ENCODE data around the gene KLF11.
"Not testable (repeated sequence)": the region's sequence is repeated elsewhere in the genome, so short reads cannot be mapped to it uniquely, and the experiment has no call there.

Gene KLF11

DNA sequence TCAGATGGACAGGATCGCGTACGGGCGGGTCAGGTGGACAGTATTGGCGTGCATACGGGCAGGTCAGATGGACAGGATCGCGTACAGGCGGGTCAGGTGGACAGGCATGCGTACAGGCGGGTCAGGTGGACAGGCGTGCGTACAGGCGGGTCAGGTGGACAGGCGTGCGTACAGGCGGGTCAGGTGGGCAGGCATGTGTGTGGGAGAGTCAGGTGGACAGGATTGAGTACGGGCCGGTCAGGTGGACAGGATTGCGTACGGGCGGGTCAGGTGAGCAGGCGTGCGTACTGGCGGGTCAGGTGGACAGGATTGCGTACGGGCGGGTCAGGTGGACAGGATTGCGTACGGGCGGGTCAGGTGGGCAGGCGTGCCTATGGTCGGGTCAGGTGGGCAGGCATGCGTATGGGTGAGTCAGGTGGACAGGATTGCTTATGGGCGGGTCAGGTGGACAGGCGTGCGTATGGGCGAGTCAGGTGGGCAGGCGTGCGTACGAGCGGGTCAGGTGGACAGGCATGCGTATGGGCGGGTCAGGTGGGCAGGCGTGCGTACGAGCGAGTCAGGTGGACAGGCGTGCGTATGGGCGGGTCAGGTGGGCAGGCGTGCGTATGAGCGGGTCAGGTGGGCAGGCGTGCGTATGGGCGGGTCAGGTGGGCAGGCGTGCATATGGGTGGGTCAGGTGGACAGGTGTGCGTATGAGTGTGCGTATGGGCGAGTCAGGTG lies 31.6 kb upstream of the KLF11 start:
- H3K4me3 ChIP-seq (ENCODE audit: low read length, poor library complexity, severe bottlenecking); H3K4me2 ChIP-seq (ENCODE audit: low read depth, low read length, poor library complexity, severe bottlenecking); H3K9me3 ChIP-seq (ENCODE audit: insufficient read depth, low read depth, low read length); H3K4me1 ChIP-seq (ENCODE audit: insufficient read depth, low read length, poor library complexity, severe bottlenecking); H3K9ac ChIP-seq (ENCODE audit: low read depth, low read length, poor library complexity, severe bottlenecking); H4K20me1 ChIP-seq (ENCODE audit: insufficient read depth, low read length, poor library complexity, severe bottlenecking); H3K27me3 ChIP-seq (ENCODE audit: insufficient read depth, low read length, poor library complexity, severe bottlenecking); H2AFZ ChIP-seq (ENCODE audit: low read length); H3K9me2 ChIP-seq (replicated peaks; ENCODE audit: low read depth, low read length); H3K36me3 ChIP-seq (ENCODE audit: insufficient read depth, low read length); H3F3A ChIP-seq (ENCODE audit: low read depth); H3K79me2 ChIP-seq (ENCODE audit: insufficient read depth, low read length): not testable (repeated sequence)

DNA sequence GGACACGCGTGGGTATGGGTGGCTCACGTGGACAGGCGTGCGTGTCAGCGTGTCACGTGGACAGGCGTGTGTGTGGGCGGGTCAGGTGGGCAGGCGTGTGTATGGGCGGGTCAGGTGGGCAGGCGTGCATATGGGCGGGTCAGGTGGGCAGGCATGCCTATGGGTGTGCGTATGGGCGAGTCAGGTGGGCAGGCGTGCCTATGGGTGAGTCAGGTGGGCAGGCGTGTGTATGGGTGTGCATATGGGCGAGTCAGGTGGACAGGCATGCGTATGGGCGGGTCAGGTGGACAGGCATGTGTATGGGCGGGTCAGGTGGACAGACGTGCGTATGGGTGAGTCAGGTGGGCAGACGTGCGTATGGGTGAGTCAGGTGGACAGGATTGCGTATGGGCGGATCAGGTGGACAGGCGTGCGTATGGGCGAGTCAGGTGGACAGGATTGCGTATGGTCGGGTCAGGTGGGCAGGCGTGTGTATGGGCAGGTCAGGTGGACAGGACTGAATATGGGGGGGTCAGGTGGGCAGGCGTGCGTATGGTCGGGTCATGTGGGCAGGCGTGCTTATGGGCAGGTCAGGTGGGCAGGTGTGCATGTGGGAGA lies 30.9 kb upstream of the KLF11 start:
- H3F3A ChIP-seq (ENCODE audit: low read depth); H3K9ac ChIP-seq (ENCODE audit: low read depth, low read length, poor library complexity, severe bottlenecking); H3K36me3 ChIP-seq (ENCODE audit: insufficient read depth, low read length); H3K9me3 ChIP-seq (ENCODE audit: insufficient read depth, low read depth, low read length); H2AFZ ChIP-seq (ENCODE audit: low read length); H3K4me3 ChIP-seq (ENCODE audit: low read length, poor library complexity, severe bottlenecking); H3K4me2 ChIP-seq (ENCODE audit: low read depth, low read length, poor library complexity, severe bottlenecking); H3K4me1 ChIP-seq (ENCODE audit: insufficient read depth, low read length, poor library complexity, severe bottlenecking); H3K79me2 ChIP-seq (ENCODE audit: insufficient read depth, low read length); H4K20me1 ChIP-seq (ENCODE audit: insufficient read depth, low read length, poor library complexity, severe bottlenecking); H3K27me3 ChIP-seq (ENCODE audit: insufficient read depth, low read length, poor library complexity, severe bottlenecking); H3K9me2 ChIP-seq (replicated peaks; ENCODE audit: low read depth, low read length): not testable (repeated sequence)

DNA sequence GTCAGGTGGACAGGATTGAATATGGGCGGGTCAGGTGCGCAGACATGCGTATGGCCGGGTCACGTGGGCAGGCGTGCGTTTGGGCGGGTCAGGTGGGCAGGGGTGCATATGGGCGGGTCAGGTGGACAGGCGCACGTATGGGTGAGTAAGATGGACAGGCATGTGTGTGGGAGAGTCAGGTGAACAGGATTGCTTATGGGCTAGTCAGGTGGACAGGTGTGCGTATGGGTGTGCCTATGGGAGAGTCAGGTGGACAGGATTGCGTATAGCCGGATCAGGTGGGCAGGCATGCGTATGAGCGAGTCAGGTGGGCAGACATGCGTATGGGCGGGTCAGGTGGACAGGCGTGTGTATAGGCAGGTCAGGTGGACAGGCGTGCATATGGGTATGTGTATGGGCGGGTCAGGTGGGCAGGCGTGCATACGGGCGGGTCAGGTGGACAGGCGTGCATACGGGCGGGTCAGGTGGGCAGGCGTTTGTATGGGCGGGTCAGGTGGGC lies 30.3 kb upstream of the KLF11 start:
- Histone ChIP-seq H3K4me3 (ENCODE audit: low read length, poor library complexity, severe bottlenecking) (no peak overlapping the region), H3K9me2 (replicated peaks; ENCODE audit: low read depth, low read length) (no peaks in the 10 kb centered on the region), H3K4me2 (ENCODE audit: low read depth, low read length, poor library complexity, severe bottlenecking) (no peak overlapping the region), H3K4me1 (ENCODE audit: insufficient read depth, low read length, poor library complexity, severe bottlenecking) (no peaks in the 10 kb centered on the region), H3F3A (ENCODE audit: low read depth) (no peaks in the 10 kb centered on the region), H4K20me1 (ENCODE audit: insufficient read depth, low read length, poor library complexity, severe bottlenecking) (no peaks in the 10 kb centered on the region), H3K9me3 (ENCODE audit: insufficient read depth, low read depth, low read length) (no peaks in the 10 kb centered on the region; the same call in 1 of the 2 replicates), H2AFZ (ENCODE audit: low read length) (no peak overlapping the region), H3K9ac (ENCODE audit: low read depth, low read length, poor library complexity, severe bottlenecking) (no peak overlapping the region), H3K36me3 (ENCODE audit: insufficient read depth, low read length) (no peaks in the 10 kb centered on the region), H3K79me2 (ENCODE audit: insufficient read depth, low read length) (no peaks in the 10 kb centered on the region), H3K27me3 (ENCODE audit: insufficient read depth, low read length, poor library complexity, severe bottlenecking) (no peaks in the 10 kb centered on the region)
- TF ChIP-seq, protein P1, sequence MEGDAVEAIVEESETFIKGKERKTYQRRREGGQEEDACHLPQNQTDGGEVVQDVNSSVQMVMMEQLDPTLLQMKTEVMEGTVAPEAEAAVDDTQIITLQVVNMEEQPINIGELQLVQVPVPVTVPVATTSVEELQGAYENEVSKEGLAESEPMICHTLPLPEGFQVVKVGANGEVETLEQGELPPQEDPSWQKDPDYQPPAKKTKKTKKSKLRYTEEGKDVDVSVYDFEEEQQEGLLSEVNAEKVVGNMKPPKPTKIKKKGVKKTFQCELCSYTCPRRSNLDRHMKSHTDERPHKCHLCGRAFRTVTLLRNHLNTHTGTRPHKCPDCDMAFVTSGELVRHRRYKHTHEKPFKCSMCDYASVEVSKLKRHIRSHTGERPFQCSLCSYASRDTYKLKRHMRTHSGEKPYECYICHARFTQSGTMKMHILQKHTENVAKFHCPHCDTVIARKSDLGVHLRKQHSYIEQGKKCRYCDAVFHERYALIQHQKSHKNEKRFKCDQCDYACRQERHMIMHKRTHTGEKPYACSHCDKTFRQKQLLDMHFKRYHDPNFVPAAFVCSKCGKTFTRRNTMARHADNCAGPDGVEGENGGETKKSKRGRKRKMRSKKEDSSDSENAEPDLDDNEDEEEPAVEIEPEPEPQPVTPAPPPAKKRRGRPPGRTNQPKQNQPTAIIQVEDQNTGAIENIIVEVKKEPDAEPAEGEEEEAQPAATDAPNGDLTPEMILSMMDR (conservative IDR thresholded peaks at IDR 0.05; ENCODE audit: low read length) = no peak
- no peak for TF ChIP-seq EZH2phosphoT487 (IDR thresholded peaks at IDR 0.05; ENCODE audit: borderline replicate concordance)

DNA sequence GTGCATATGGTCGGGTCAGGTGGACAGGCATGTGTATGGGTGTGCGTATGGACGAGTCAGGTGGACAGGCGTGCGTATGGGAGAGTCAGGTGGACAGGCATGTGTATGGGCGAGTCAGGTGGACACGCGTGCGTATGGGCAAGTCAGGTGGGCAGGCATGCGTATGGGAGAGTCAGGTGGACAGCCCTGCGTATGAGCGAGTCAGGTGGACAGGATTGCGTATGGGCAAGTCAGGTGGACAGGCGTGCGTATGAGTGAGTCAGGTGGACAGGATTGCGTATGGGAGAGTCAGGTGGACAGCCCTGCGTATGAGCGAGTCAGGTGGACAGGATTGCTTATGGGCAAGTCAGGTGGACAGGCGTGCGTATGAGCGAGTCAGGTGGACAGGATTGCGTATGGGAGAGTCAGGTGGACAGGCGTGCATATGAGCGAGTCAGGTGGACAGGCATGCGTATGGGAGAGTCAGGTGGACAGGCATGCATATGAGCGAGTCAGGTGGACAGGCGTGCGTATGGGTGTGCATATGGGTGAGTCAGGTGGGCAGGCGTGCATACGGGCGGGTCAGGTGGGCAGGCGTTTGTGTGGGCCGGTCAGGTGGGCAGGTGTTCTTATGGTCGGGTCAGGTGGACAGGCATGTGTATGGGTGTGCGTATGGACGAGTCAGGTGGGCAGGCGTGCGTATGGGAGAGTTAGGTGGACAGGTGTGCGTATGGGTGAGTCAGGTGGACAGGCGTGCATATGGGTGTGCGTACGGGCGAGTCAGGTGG lies 29.5 kb upstream of the KLF11 start:
- H3K27me3 ChIP-seq (ENCODE audit: insufficient read depth, low read length, poor library complexity, severe bottlenecking); H2AFZ ChIP-seq (ENCODE audit: low read length); H3K9me3 ChIP-seq (ENCODE audit: insufficient read depth, low read depth, low read length); H4K20me1 ChIP-seq (ENCODE audit: insufficient read depth, low read length, poor library complexity, severe bottlenecking); H3K9ac ChIP-seq (ENCODE audit: low read depth, low read length, poor library complexity, severe bottlenecking); H3K4me1 ChIP-seq (ENCODE audit: insufficient read depth, low read length, poor library complexity, severe bottlenecking); H3F3A ChIP-seq (ENCODE audit: low read depth); H3K79me2 ChIP-seq (ENCODE audit: insufficient read depth, low read length); H3K9me2 ChIP-seq (replicated peaks; ENCODE audit: low read depth, low read length); H3K36me3 ChIP-seq (ENCODE audit: insufficient read depth, low read length); H3K4me3 ChIP-seq (ENCODE audit: low read length, poor library complexity, severe bottlenecking); H3K4me2 ChIP-seq (ENCODE audit: low read depth, low read length, poor library complexity, severe bottlenecking): not testable (repeated sequence)

All from Loucy (cell line).